Endothelial cell of umbilical vein (primary cell): ENCODE results near the gene LIG4.

Source experiments
- CTCF ChIP-seq, 2 donors: IDR thresholded peaks; 1 replicate in 1 of 2; 2 replicates in 1 of 2; pipeline ENCODE4 v1.5.1; 2011; ENCODE audit warnings: low read length in 2 of 2, mild to moderate bottlenecking in 2 of 2, moderate library complexity in 2 of 2, control low read depth in 1 of 2, inconsistent platforms in 1 of 2, low read depth in 1 of 2; ENCODE audit not compliant: insufficient read depth in 1 of 2; ENCODE audit errors: extremely low read depth in 1 of 2
- JUN ChIP-seq: IDR thresholded peaks from 2 replicates; pipeline ENCODE4 v1.6.1; 2011; ENCODE audit warnings: borderline replicate concordance, low read depth; ENCODE audit not compliant: insufficient read length, insufficient read depth
- POLR2AphosphoS5 ChIP-seq: IDR thresholded peaks from 2 replicates; pipeline ENCODE4 v1.6.1; 2012; ENCODE audit warnings: low read depth, mild to moderate bottlenecking, control low read depth, low read length, moderate library complexity; ENCODE audit not compliant: insufficient read depth

GRCh38 chr13:108218044-108218974, 3.0 kb upstream of the LIG4 start, which contains the start of gene ABHD13:
- TF ChIP-seq JUN, result no peak
- TF ChIP-seq POLR2AphosphoS5, result peak; percentile 69
- no peak for TF ChIP-seq CTCF (IDR thresholded peaks at IDR 0.05; ENCODE audit: extremely low read depth in 1 of 2, insufficient read depth in 1 of 2, low read depth in 1 of 2, low read length in 2 of 2)
